Osteocyte (in vitro differentiated cells): ENCODE measurements around the gene NHP2. TPM values are rescaled to one million over a fixed set of nuclear protein-coding genes. Genes with fewer than 3 reads are reported as not detected.

Experiments used
- DNase-seq: peaks from one replicate; pipeline ENCODE4 v3.0.0; 2021; ENCODE audit warnings: mixed read lengths; ENCODE audit not compliant: unreplicated experiment; ENCODE audit errors: extremely low spot score
- H3K27ac Mint-ChIP-seq: one replicate; pipeline ENCODE4 v1.8.0; 2021; ENCODE audit warnings: mild to moderate bottlenecking, mixed read lengths; ENCODE audit not compliant: unreplicated experiment
- H3K27me3 Mint-ChIP-seq: one replicate; pipeline ENCODE4 v1.8.0; 2021; ENCODE audit warnings: mixed read lengths; ENCODE audit not compliant: unreplicated experiment
- H3K36me3 Mint-ChIP-seq: one replicate; pipeline ENCODE4 v1.8.0; 2021; ENCODE audit warnings: mixed read lengths; ENCODE audit not compliant: unreplicated experiment
- H3K4me1 Mint-ChIP-seq: one replicate; pipeline ENCODE4 v1.8.0; 2021; ENCODE audit warnings: mixed read lengths; ENCODE audit not compliant: unreplicated experiment
- H3K4me3 Mint-ChIP-seq: one replicate; pipeline ENCODE4 v1.8.0; 2021; ENCODE audit warnings: mild to moderate bottlenecking, moderate library complexity, mixed read lengths; ENCODE audit not compliant: unreplicated experiment
- H3K9me3 Mint-ChIP-seq: one replicate; pipeline ENCODE4 v1.8.0; 2021; ENCODE audit warnings: mixed read lengths; ENCODE audit not compliant: unreplicated experiment
- total RNA-seq: library from RNA; stranded (reverse); gene quantifications from 2 replicates; pipeline ENCODE4 v1.2.1, GENCODE V29; 2021
- TF ChIP-seq, protein P1 (sequence below): fragments of 200-600 bp; sonication (generic); IDR thresholded peaks from 2 replicates; pipeline ENCODE4 v1.5.0; 2021; ENCODE audit warnings: antibody characterized with exemption, mild to moderate bottlenecking, moderate library complexity

Gene NHP2
- total RNA-seq, 1 donor from 2014 or later, result 94.2 TPM

GRCh38 chr5:178112545-178112944 is 41.1 kb downstream of the NHP2 start:
- H3K4me3 Mint-ChIP-seq, result peak overlapping the region; percentile 78
- H3K36me3 Mint-ChIP-seq, result no peaks in the 10 kb centered on the region
- no peak for DNase-seq
- H3K27me3 Mint-ChIP-seq, result peaks cover 3% of the 10 kb centered on the region
- TF ChIP-seq, protein P1, sequence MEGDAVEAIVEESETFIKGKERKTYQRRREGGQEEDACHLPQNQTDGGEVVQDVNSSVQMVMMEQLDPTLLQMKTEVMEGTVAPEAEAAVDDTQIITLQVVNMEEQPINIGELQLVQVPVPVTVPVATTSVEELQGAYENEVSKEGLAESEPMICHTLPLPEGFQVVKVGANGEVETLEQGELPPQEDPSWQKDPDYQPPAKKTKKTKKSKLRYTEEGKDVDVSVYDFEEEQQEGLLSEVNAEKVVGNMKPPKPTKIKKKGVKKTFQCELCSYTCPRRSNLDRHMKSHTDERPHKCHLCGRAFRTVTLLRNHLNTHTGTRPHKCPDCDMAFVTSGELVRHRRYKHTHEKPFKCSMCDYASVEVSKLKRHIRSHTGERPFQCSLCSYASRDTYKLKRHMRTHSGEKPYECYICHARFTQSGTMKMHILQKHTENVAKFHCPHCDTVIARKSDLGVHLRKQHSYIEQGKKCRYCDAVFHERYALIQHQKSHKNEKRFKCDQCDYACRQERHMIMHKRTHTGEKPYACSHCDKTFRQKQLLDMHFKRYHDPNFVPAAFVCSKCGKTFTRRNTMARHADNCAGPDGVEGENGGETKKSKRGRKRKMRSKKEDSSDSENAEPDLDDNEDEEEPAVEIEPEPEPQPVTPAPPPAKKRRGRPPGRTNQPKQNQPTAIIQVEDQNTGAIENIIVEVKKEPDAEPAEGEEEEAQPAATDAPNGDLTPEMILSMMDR, result no peak
- no peak overlapping the region for H3K27ac Mint-ChIP-seq
- H3K4me1 Mint-ChIP-seq, result peaks cover 30% of the 10 kb centered on the region
- no peaks in the 10 kb centered on the region for H3K9me3 Mint-ChIP-seq

DNA sequence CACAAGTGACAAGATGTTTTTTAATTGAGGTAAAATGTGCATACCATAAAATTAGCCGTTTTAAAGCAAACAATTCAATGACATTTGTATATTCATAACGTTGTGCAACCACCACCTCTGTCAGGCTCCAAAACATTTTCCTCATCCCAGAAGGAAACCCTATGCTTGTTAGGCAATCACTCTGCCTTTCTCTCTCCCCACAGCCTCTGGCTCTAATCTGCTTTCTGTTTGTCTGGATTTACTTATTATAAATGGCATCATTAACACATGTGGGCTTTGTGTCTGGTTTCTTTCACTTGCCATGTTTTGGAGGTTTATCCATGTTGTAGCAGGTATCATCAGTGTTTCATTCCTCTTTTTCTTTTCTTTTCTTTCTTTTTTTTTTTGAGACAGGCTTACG is 41.8 kb downstream of the NHP2 start:
- no peak overlapping the region for H3K27ac Mint-ChIP-seq
- H3K4me3 Mint-ChIP-seq, result no peak overlapping the region

DNA sequence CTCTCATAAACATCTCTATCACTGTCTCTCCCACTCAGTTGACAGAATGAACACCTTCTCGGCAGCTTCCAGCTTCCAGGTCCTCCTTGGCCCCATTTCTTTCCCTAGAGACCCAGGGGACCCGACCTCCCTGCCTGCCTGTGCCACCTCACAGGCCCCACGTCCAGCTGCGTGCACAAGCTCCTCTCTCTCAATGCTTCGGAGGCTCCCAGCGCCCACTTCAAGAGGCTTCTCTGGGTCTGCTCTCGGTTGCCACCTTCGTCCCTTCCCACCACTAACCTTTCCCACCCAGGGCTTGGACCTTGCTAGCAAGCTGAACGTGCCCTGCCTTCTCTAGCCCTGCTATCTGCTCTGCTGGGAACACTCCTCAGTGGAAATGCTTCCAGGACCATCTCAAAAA is 43.2 kb downstream of the NHP2 start:
- TF ChIP-seq, protein P1, result no peak
- H3K27me3 Mint-ChIP-seq, result peaks cover 3% of the 10 kb centered on the region
- no peak overlapping the region for H3K27ac Mint-ChIP-seq
- H3K36me3 Mint-ChIP-seq, result no peaks in the 10 kb centered on the region
- no peak for DNase-seq
- no peaks in the 10 kb centered on the region for H3K9me3 Mint-ChIP-seq
- H3K4me1 Mint-ChIP-seq, result peaks cover 23% of the 10 kb centered on the region
- H3K4me3 Mint-ChIP-seq, result no peak overlapping the region

More for the DNA sequence above, 41.8 kb downstream of the NHP2 start:
- Mint-ChIP-seq H3K27me3 (peaks cover 3% of the 10 kb centered on the region), H3K36me3 (no peaks in the 10 kb centered on the region), H3K9me3 (no peaks in the 10 kb centered on the region), H3K4me1 (peaks cover 30% of the 10 kb centered on the region)
- DNase-seq, result no peak
- TF ChIP-seq, protein P1, result no peak

DNA sequence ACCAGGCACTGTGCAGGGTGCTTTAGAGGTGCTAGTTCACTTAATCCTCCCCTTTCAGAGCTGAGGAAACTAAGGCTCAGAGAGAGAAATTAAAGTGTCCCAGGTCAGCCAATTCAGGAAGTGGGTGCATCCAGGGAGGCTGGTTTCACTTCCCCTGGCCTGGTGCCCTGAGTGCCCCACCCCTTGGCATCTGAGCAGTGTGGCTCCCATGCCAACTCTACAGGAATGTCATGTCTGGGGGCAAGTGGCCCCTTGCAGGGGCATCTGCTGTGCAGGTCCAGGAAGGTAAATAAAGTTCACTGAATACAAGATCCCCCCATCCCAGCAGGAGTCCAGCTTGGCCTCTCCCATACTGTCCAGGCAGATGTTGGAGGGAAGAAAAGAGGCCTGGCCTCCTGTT is 44.7 kb downstream of the NHP2 start:
- TF ChIP-seq, protein P1, result no peak
- DNase-seq, result no peak

GRCh38 chr5:178108446-178108845 is 45.2 kb downstream of the NHP2 start:
- no peak overlapping the region for H3K4me3 Mint-ChIP-seq
- DNase-seq, result no peak
- peaks cover 10% of the 10 kb centered on the region for H3K4me1 Mint-ChIP-seq
- H3K9me3 Mint-ChIP-seq, result no peaks in the 10 kb centered on the region
- TF ChIP-seq, protein P1, result no peak
- no peaks in the 10 kb centered on the region for H3K36me3 Mint-ChIP-seq
- H3K27ac Mint-ChIP-seq, result no peak overlapping the region
- H3K27me3 Mint-ChIP-seq, result peaks cover 3% of the 10 kb centered on the region

More for the DNA sequence above, 44.7 kb downstream of the NHP2 start:
- Mint-ChIP-seq H3K4me1 (peaks cover 10% of the 10 kb centered on the region), H3K9me3 (no peaks in the 10 kb centered on the region), H3K36me3 (no peaks in the 10 kb centered on the region), H3K27me3 (peaks cover 3% of the 10 kb centered on the region), H3K4me3 (no peak overlapping the region), H3K27ac (no peak overlapping the region)
